ENCODE data around the gene NTM.
A peak's percentile ranks its signal among the peaks of the same experiment; 100 is the strongest.

Gene NTM

GRCh38 chr11:132024587-132025295, 654.3 kb downstream of the NTM start:
- no peaks in the 10 kb centered on the region for H3K36me3 ChIP-seq (ENCODE audit: insufficient read depth, low read length)
- no peaks in the 10 kb centered on the region for H3K79me2 ChIP-seq (ENCODE audit: insufficient read depth, low read length)
- no peaks in the 10 kb centered on the region for H3K9me2 ChIP-seq (replicated peaks; ENCODE audit: low read depth, low read length)
- no peak overlapping the region for H2AFZ ChIP-seq (ENCODE audit: low read length)
- H3K9ac ChIP-seq (ENCODE audit: low read depth, low read length, poor library complexity, severe bottlenecking) = no peak overlapping the region
- no peak overlapping the region for H3K4me3 ChIP-seq (ENCODE audit: low read length, poor library complexity, severe bottlenecking)
- H3K9me3 ChIP-seq (ENCODE audit: insufficient read depth, low read depth, low read length) = no peaks in the 10 kb centered on the region
- TF ChIP-seq EZH2phosphoT487 (IDR thresholded peaks at IDR 0.05; ENCODE audit: borderline replicate concordance) (no peak), CTCF (conservative IDR thresholded peaks at IDR 0.05; ENCODE audit: low read length) (no peak)
- no peaks in the 10 kb centered on the region for H4K20me1 ChIP-seq (ENCODE audit: insufficient read depth, low read length, poor library complexity, severe bottlenecking)
- H3K4me1 ChIP-seq (ENCODE audit: insufficient read depth, low read length, poor library complexity, severe bottlenecking) = peaks cover 3% of the 10 kb centered on the region
- no peaks in the 10 kb centered on the region for H3K27me3 ChIP-seq (ENCODE audit: insufficient read depth, low read length, poor library complexity, severe bottlenecking)
- no peaks in the 10 kb centered on the region for H3F3A ChIP-seq (ENCODE audit: low read depth)
- H3K4me2 ChIP-seq (ENCODE audit: low read depth, low read length, poor library complexity, severe bottlenecking) = no peak overlapping the region

DNA sequence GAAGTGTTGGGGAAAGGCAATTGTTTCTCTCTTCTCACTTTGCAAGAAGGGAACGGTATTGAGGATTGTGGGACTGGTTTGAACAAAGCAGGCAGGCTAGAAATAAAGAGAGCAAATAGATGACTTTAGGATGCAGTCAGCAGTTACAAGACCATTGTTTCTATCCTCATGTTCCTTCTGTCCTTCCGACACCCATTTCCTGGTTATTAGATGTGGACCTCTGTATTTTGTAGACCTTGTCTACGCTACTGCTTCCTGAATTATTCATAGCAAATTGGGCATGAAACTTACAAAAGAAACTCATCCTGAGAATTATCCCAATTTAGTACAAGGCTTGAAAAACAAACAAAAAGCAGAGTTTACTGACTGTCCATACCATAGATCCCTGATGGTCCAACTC, 656.3 kb downstream of the NTM start:
- H3K4me2 ChIP-seq (ENCODE audit: low read depth, low read length, poor library complexity, severe bottlenecking) = no peak overlapping the region
- no peaks in the 10 kb centered on the region for H3F3A ChIP-seq (ENCODE audit: low read depth)
- H3K9me3 ChIP-seq (ENCODE audit: insufficient read depth, low read depth, low read length) = no peaks in the 10 kb centered on the region
- peaks cover 3% of the 10 kb centered on the region for H3K4me1 ChIP-seq (ENCODE audit: insufficient read depth, low read length, poor library complexity, severe bottlenecking)
- no peaks in the 10 kb centered on the region for H3K27me3 ChIP-seq (ENCODE audit: insufficient read depth, low read length, poor library complexity, severe bottlenecking)
- no peaks in the 10 kb centered on the region for H3K9me2 ChIP-seq (replicated peaks; ENCODE audit: low read depth, low read length)
- no peaks in the 10 kb centered on the region for H3K79me2 ChIP-seq (ENCODE audit: insufficient read depth, low read length)
- no peak overlapping the region for H2AFZ ChIP-seq (ENCODE audit: low read length)
- TF ChIP-seq EZH2phosphoT487 (IDR thresholded peaks at IDR 0.05; ENCODE audit: borderline replicate concordance) (no peak), CTCF (conservative IDR thresholded peaks at IDR 0.05; ENCODE audit: low read length) (no peak)
- H3K9ac ChIP-seq (ENCODE audit: low read depth, low read length, poor library complexity, severe bottlenecking) = no peak overlapping the region
- H3K4me3 ChIP-seq (ENCODE audit: low read length, poor library complexity, severe bottlenecking) = no peak overlapping the region
- no peaks in the 10 kb centered on the region for H3K36me3 ChIP-seq (ENCODE audit: insufficient read depth, low read length)
- H4K20me1 ChIP-seq (ENCODE audit: insufficient read depth, low read length, poor library complexity, severe bottlenecking) = no peaks in the 10 kb centered on the region

DNA sequence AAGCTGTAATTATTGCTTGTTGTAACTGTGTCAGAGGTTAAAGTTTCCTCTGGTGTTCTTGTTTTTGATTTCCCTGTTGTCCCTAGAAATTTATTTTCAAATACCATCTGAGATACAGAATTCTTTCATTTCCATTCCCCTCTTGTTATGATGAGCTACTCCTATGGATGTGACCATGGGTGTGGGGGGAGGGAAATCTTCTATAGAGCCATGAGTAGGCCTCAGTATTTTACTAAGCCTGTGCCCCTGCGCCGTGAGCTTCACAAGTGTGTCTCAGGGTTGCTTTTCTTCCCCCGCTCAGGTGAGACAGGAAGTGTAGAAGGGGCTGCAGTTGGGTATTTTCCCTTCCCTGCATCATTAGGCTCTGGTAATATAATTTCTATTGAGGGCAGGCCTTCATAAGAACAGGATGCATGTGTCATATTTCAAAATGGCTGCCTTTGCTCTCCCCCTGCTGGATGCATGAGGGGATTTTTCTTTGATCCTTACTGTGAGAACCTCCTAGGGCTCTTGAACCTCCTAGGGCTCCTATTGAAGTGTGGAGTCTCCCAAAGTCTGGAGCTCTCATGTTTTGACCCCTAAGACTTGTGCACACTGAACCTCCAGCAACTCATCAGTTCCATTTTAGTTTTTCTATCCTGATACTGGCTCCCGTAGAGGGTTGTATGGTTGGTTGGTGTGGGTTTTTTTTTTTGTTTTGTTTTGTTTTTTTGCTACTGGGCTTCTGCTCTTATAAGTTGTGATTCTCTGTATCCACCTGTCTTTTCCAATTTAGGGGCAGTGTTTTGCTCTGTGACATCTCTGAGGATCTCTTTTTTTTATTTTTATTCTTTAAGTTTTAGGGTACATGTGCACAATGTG, 658.2 kb downstream of the NTM start:
- Histone ChIP-seq H3K9me3 (ENCODE audit: insufficient read depth, low read depth, low read length) (no peaks in the 10 kb centered on the region), H3K4me2 (ENCODE audit: low read depth, low read length, poor library complexity, severe bottlenecking) (no peak overlapping the region), H3K9ac (ENCODE audit: low read depth, low read length, poor library complexity, severe bottlenecking) (no peak overlapping the region), H3K79me2 (ENCODE audit: insufficient read depth, low read length) (no peaks in the 10 kb centered on the region), H3K9me2 (replicated peaks; ENCODE audit: low read depth, low read length) (no peaks in the 10 kb centered on the region), H3K36me3 (ENCODE audit: insufficient read depth, low read length) (no peaks in the 10 kb centered on the region), H3K4me3 (ENCODE audit: low read length, poor library complexity, severe bottlenecking) (no peak overlapping the region), H3F3A (ENCODE audit: low read depth) (no peaks in the 10 kb centered on the region), H2AFZ (ENCODE audit: low read length) (no peak overlapping the region), H3K27me3 (ENCODE audit: insufficient read depth, low read length, poor library complexity, severe bottlenecking) (no peaks in the 10 kb centered on the region), H4K20me1 (ENCODE audit: insufficient read depth, low read length, poor library complexity, severe bottlenecking) (no peaks in the 10 kb centered on the region), H3K4me1 (ENCODE audit: insufficient read depth, low read length, poor library complexity, severe bottlenecking) (peaks cover 3% of the 10 kb centered on the region)
- TF ChIP-seq CTCF (conservative IDR thresholded peaks at IDR 0.05; ENCODE audit: low read length) (peak; percentile 79), EZH2phosphoT487 (IDR thresholded peaks at IDR 0.05; ENCODE audit: borderline replicate concordance) (no peak)

Measured in Loucy (cell line).